Left kidney (tissue), 2 donors: Measurements from ENCODE around the gene CABLES1. TPM values are rescaled to one million over a fixed set of nuclear protein-coding genes. Genes with fewer than 3 reads are reported as not detected.
"Not testable (repeated sequence)": the region's sequence is repeated elsewhere in the genome, so short reads cannot be mapped to it uniquely, and the experiment has no call there.

Experiments
- DNase-seq: peaks from one replicate; pipeline ENCODE4 v3.0.0-alpha.2; 2013
- polyA plus RNA-seq: library from polyadenylated mRNA; unstranded; fragments of 120-200 nt; gene quantifications from one replicate; pipeline ENCODE4 v1.2.1, GENCODE V29; 2013; ENCODE audit not compliant: insufficient read length

CABLES1 gene
- polyA plus RNA-seq, 1 donor, result 24.8 TPM

- DNase-seq, result no peak
Observed at GRCh38 chr18:23141104-23141999, 6.1 kb downstream of the CABLES1 start.

GRCh38 chr18:23142251-23142929 lies 7.1 kb downstream of the CABLES1 start:
- no peak for DNase-seq

GRCh38 chr18:23143016-23143814 lies 7.9 kb downstream of the CABLES1 start:
- DNase-seq, result no peak

GRCh38 chr18:23143815-23144261 lies 8.6 kb downstream of the CABLES1 start:
- DNase-seq, result no peak

GRCh38 chr18:23144640-23145039 lies 9.4 kb downstream of the CABLES1 start:
- DNase-seq, result no peak

- no peak for DNase-seq
Observed at GRCh38 chr18:23145621-23146020, 10.3 kb downstream of the CABLES1 start.

GRCh38 chr18:23146861-23147469 lies 11.7 kb downstream of the CABLES1 start:
- no peak for DNase-seq

GRCh38 chr18:23148382-23148781 lies 13.1 kb downstream of the CABLES1 start:
- DNase-seq, result no peak

GRCh38 chr18:23149570-23149969 lies 14.3 kb downstream of the CABLES1 start:
- DNase-seq, result no peak

GRCh38 chr18:23151414-23152099 lies 16.3 kb downstream of the CABLES1 start:
- DNase-seq, result no peak

GRCh38 chr18:23154030-23154429 lies 18.7 kb downstream of the CABLES1 start:
- DNase-seq, result no peak

- DNase-seq, result no peak
Observed at GRCh38 chr18:23154823-23155500, 19.7 kb downstream of the CABLES1 start.

GRCh38 chr18:23155537-23155936 lies 20.3 kb downstream of the CABLES1 start:
- no peak for DNase-seq

- no peak for DNase-seq
Observed at GRCh38 chr18:23156134-23156533, 20.8 kb downstream of the CABLES1 start.

GRCh38 chr18:23158058-23158457 lies 22.8 kb downstream of the CABLES1 start:
- DNase-seq, result no peak

GRCh38 chr18:23158884-23159283 lies 23.6 kb downstream of the CABLES1 start:
- DNase-seq, result not testable (repeated sequence)

- DNase-seq, result no peak
Observed at GRCh38 chr18:23159344-23159743, 24.1 kb downstream of the CABLES1 start.

- DNase-seq, result no peak
Observed at GRCh38 chr18:23162473-23162872, 27.2 kb downstream of the CABLES1 start.

- peak; percentile 71 for DNase-seq
Observed at GRCh38 chr18:23163786-23164533, 28.7 kb downstream of the CABLES1 start.
